GM23248 (cell line): Measurements from ENCODE around the gene ZNF653. TPM values are rescaled to one million over a fixed set of nuclear protein-coding genes. Genes with fewer than 3 reads are reported as not detected.

Experiments used
- DNase-seq: peaks from one replicate; pipeline ENCODE4 v3.0.0-alpha.2; 2015
- H2AFZ ChIP-seq: fragments of 200-600 bp; sonication (generic); 2 replicates; pipeline ENCODE4 v1.6.1; 2016; ENCODE audit warnings: antibody characterized with exemption
- H3F3A ChIP-seq: fragments of 200-600 bp; sonication (generic); 2 replicates; pipeline ENCODE4 v1.6.1; 2016; ENCODE audit warnings: mild to moderate bottlenecking, antibody characterized with exemption, mixed run types; ENCODE audit not compliant: insufficient read depth
- H3K27ac ChIP-seq: fragments of 200-600 bp; sonication (generic); 2 replicates; pipeline ENCODE4 v1.5.1; 2016; ENCODE audit warnings: mild to moderate bottlenecking
- H3K27me3 ChIP-seq: fragments of 200-600 bp; sonication (generic); replicated peaks from 2 replicates; pipeline ENCODE4 v1.6.1; 2016; ENCODE audit warnings: mild to moderate bottlenecking; ENCODE audit not compliant: insufficient read depth
- H3K36me3 ChIP-seq: fragments of 200-600 bp; sonication (generic); 2 replicates; pipeline ENCODE4 v1.6.1; 2016; ENCODE audit warnings: low read depth, mild to moderate bottlenecking
- H3K4me1 ChIP-seq: fragments of 200-600 bp; sonication (generic); 2 replicates; pipeline ENCODE4 v1.6.1; 2016; ENCODE audit warnings: mild to moderate bottlenecking; ENCODE audit not compliant: insufficient read depth
- H3K4me2 ChIP-seq: fragments of 200-600 bp; sonication (generic); one replicate; pipeline ENCODE4 v1.6.1; 2016; ENCODE audit warnings: mild to moderate bottlenecking; ENCODE audit not compliant: unreplicated experiment
- H3K4me3 ChIP-seq: fragments of 200-600 bp; sonication (generic); 2 replicates; pipeline ENCODE4 v1.5.1; 2016; ENCODE audit warnings: mild to moderate bottlenecking
- H3K79me2 ChIP-seq: fragments of 200-600 bp; sonication (generic); 2 replicates; pipeline ENCODE4 v1.6.1; 2016; ENCODE audit warnings: mild to moderate bottlenecking; ENCODE audit not compliant: insufficient read depth
- H3K9ac ChIP-seq: fragments of 200-600 bp; sonication (generic); 2 replicates; pipeline ENCODE4 v1.6.1; 2016; ENCODE audit warnings: mild to moderate bottlenecking
- H3K9me2 ChIP-seq: fragments of 200-600 bp; sonication (generic); 2 replicates; pipeline ENCODE4 v1.6.1; 2016; ENCODE audit warnings: mixed run types, mild to moderate bottlenecking, moderate library complexity; ENCODE audit not compliant: insufficient read depth
- H3K9me3 ChIP-seq: fragments of 200-600 bp; sonication (generic); one replicate; pipeline ENCODE4 v1.6.1; 2017; ENCODE audit warnings: low read depth
- H4K20me1 ChIP-seq: fragments of 200-600 bp; sonication (generic); 2 replicates; pipeline ENCODE4 v1.6.0; 2016; ENCODE audit not compliant: insufficient read depth
- EZH2 ChIP-seq: fragments of 200-600 bp; sonication (generic); IDR thresholded peaks from 2 replicates; pipeline ENCODE4 v1.6.1; 2018; ENCODE audit warnings: antibody characterized with exemption, mild to moderate bottlenecking; ENCODE audit not compliant: insufficient read depth, poor library complexity, severe bottlenecking
- EZH2phosphoT487 ChIP-seq: fragments of 200-600 bp; sonication (generic); IDR thresholded peaks from 2 replicates; pipeline ENCODE4 v1.6.1; 2018; ENCODE audit warnings: antibody characterized with exemption, moderate library complexity, mild to moderate bottlenecking, low read depth; ENCODE audit not compliant: insufficient read depth
- WGBS, 2 experiments: methylation state at CpG; one replicate each; pipeline ENCODE4 v1.1.6; 2015 to 2017; ENCODE audit warnings: low lambda C conversion rate in 2 of 2, low coverage in 1 of 2; ENCODE audit errors: missing lambda C conversion rate in 2 of 2; 5-methylcytosine and 5-hydroxymethylcytosine counted together
- in situ Hi-C: fragments of 300-500 bp; cut with MboI; formaldehyde crosslinking; loops from 2 replicates; pipeline ENCODE4 v1.15.0; 2020
- polyA plus RNA-seq: library from polyadenylated mRNA; unstranded; fragments of >200 nt; fragmentation: Nextera tagmentation; extraction: Ambion mirVana; gene quantifications from 2 replicates; pipeline ENCODE4 v1.2.1, GENCODE V29; 2016
- total RNA-seq: library from RNA; depleted of rRNA; stranded (reverse); fragments of >200 nt; shearing (Covaris generic); gene quantifications from 2 replicates; pipeline ENCODE4 v1.2.3, GENCODE V29; 2014

The ZNF653 gene
- total and polyA plus RNA-seq, 2 experiments from 2014 or later, result 2.2 to 4.6 TPM

GRCh38 chr19:11535792-11536595 lies 30.4 kb upstream of the ZNF653 start:
- 12 to 24% methylated on average over 28 to 52 of the region's 54 CpGs for WGBS, 2 experiments
- DNase-seq, result peak; percentile 89
- H3K27ac ChIP-seq, result peak overlapping the region; percentile 19
- peaks cover 24% of the 10 kb centered on the region for H3K4me1 ChIP-seq
- H2AFZ ChIP-seq, result peak overlapping the region; percentile 78
- no peaks in the 10 kb centered on the region for H3K36me3 ChIP-seq
- H4K20me1 ChIP-seq, result no peaks in the 10 kb centered on the region
- H3K79me2 ChIP-seq, result no peaks in the 10 kb centered on the region
- H3K9me3 ChIP-seq, result no peaks in the 10 kb centered on the region
- peak overlapping the region; percentile 78 for H3K4me2 ChIP-seq
- H3F3A ChIP-seq, result peaks cover 13% of the 10 kb centered on the region; the same call in 1 of the 2 replicates
- peak overlapping the region; percentile 53 for H3K9ac ChIP-seq
- H3K4me3 ChIP-seq, result peak overlapping the region; percentile 56
- in situ Hi-C loops, result no loop called here
- no peaks in the 10 kb centered on the region for H3K27me3 ChIP-seq
- TF ChIP-seq EZH2phosphoT487 (no peak), EZH2 (no peak)
- no peaks in the 10 kb centered on the region for H3K9me2 ChIP-seq

DNA sequence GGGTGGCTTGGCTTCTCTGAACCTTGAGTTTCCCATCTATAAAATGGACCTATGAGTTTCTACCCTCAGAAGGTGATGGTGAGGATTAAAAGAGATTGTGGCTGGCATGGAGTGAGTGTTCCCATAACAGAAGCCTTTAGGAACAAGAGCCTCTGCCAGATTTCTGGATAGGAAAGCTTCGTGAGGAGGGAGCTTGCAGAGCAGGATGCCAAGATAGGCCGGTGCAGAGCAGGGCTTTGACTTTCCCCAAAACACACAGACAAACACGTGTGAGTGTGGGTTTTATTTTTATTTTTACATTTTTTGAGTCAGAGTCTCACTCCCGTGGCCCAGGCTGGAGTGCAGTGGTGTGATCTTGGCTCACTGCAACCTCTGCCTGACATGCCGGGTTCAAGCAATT lies 29.3 kb upstream of the ZNF653 start:
- peak; percentile 30 for DNase-seq
- H3K27me3 ChIP-seq, result no peaks in the 10 kb centered on the region
- H3K4me2 ChIP-seq, result no peak overlapping the region
- no peaks in the 10 kb centered on the region for H3K36me3 ChIP-seq
- H3K9me3 ChIP-seq, result no peaks in the 10 kb centered on the region
- H3F3A ChIP-seq, result peaks cover 13% of the 10 kb centered on the region; the same call in 1 of the 2 replicates
- in situ Hi-C loops, result no loop called here
- 54% methylated on average over 5 of the region's 5 CpGs for WGBS, 2 experiments
- no peak overlapping the region for H2AFZ ChIP-seq
- TF ChIP-seq EZH2, result no peak
- no peak for TF ChIP-seq EZH2phosphoT487
- H3K27ac ChIP-seq, result no peak overlapping the region
- no peaks in the 10 kb centered on the region for H3K79me2 ChIP-seq
- peaks cover 24% of the 10 kb centered on the region for H3K4me1 ChIP-seq
- no peak overlapping the region for H3K4me3 ChIP-seq
- H3K9ac ChIP-seq, result no peak overlapping the region
- H4K20me1 ChIP-seq, result no peaks in the 10 kb centered on the region
- H3K9me2 ChIP-seq, result no peaks in the 10 kb centered on the region

DNA sequence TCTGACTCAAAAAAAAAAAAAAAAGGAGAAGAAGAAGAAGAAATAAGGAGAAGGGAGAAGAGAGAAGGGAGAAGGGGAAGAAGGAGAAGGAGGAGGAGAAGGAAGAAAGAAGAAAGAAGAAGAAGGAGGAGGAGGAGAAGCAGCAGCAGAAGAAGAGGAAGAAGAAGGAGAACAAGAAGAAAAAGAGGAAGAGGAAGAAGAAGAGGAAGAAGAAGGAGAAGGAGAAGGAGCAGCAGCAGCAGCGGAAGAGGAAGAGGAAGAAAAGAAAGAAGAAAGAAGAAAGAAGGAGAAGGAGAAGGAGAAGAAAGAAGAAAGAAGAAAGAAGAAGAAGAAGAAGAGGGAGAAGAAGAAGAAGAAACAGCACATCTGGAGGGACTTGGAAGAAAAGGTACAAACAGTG lies 28.9 kb upstream of the ZNF653 start:
- Histone ChIP-seq H3K9me3 (no peaks in the 10 kb centered on the region), H3K27me3 (no peaks in the 10 kb centered on the region), H3K27ac (no peak overlapping the region), H4K20me1 (no peaks in the 10 kb centered on the region), H3K4me2 (no peak overlapping the region), H3K9me2 (no peaks in the 10 kb centered on the region), H3K4me1 (peaks cover 24% of the 10 kb centered on the region), H3K79me2 (no peaks in the 10 kb centered on the region), H3K4me3 (no peak overlapping the region), H3K9ac (no peak overlapping the region), H3K36me3 (no peaks in the 10 kb centered on the region), H2AFZ (no peak overlapping the region), H3F3A (peaks cover 13% of the 10 kb centered on the region; the same call in 1 of the 2 replicates)
- 92 to 96% methylated on average over 1 of the region's 1 CpG for WGBS, 2 experiments
- no peak for TF ChIP-seq EZH2phosphoT487
- no peak for TF ChIP-seq EZH2
- no peak for DNase-seq
- in situ Hi-C loops, result no loop called here

DNA sequence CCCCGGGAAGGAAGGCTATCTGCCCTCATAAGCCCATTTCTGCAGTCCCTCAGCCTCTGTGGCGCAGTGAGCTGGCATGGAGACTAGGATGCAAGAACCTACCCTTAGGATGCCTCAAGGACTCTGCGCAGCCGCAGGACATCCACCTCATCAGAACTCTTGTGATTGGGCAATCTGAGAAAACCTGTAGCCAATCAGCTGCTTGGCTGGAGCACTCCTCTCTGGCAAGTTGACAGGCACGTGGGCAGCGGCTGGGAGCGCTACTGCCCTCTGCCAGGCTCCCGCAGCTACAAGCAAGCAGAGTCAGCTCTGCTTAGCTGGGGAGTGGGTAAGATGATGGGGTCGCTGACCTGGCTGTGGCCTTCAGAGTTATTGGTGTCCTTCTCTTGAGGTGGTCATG lies 24.8 kb upstream of the ZNF653 start:
- H3K27ac ChIP-seq, result no peak overlapping the region

More for the DNA sequence above, 24.8 kb upstream of the ZNF653 start:
- Histone ChIP-seq H4K20me1 (no peaks in the 10 kb centered on the region), H3K4me1 (peaks cover 17% of the 10 kb centered on the region), H2AFZ (no peak overlapping the region), H3K9me3 (no peaks in the 10 kb centered on the region), H3K9me2 (no peaks in the 10 kb centered on the region), H3K27me3 (no peaks in the 10 kb centered on the region), H3K79me2 (peaks cover 20% of the 10 kb centered on the region), H3K4me3 (no peak overlapping the region), H3K36me3 (no peaks in the 10 kb centered on the region), H3K4me2 (no peak overlapping the region), H3K9ac (no peak overlapping the region), H3F3A (peaks cover 13% of the 10 kb centered on the region; the same call in 1 of the 2 replicates)
- TF ChIP-seq EZH2 (no peak), EZH2phosphoT487 (no peak)
- peak; percentile 81 for DNase-seq
- 11 to 13% methylated on average over 9 of the region's 9 CpGs for WGBS, 2 experiments
- in situ Hi-C loops, result no loop called here
